Suprapubic skin (tissue), 4 donors: Measurements from ENCODE around the gene AKAP12.

Source experiments
- CTCF ChIP-seq, 2 donors: fragments of 200-600 bp in 1 of 2; fragments of 450-650 bp in 1 of 2; sonication (generic) in 1 of 2; IDR thresholded peaks; one replicate each; pipeline ENCODE4 v1.5.1; 2016 to 2019; ENCODE audit warnings: antibody characterized with exemption in 2 of 2, mild to moderate bottlenecking in 1 of 2, moderate library complexity in 1 of 2
- EP300 ChIP-seq: sonication (generic); formaldehyde crosslinking; IDR thresholded peaks from one replicate; pipeline ENCODE4 v1.6.1; 2017; ENCODE audit warnings: antibody characterized with exemption
- POLR2A ChIP-seq, 2 donors: fragments of 450-650 bp; IDR thresholded peaks; one replicate each; pipeline ENCODE4 v1.6.1; 2017; ENCODE audit warnings: antibody characterized with exemption in 2 of 2, mild to moderate bottlenecking in 2 of 2, moderate library complexity in 2 of 2
- POLR2AphosphoS5 ChIP-seq, 3 donors: sonication (generic); formaldehyde crosslinking; IDR thresholded peaks; one replicate each; pipeline ENCODE4 v1.6.1; 2017; ENCODE audit warnings: antibody characterized with exemption in 3 of 3

GRCh38 chr6:151338651-151339200, 99.0 kb downstream of the AKAP12 start:
- TF ChIP-seq CTCF (IDR thresholded peaks at IDR 0.05) (no peak), POLR2A (IDR thresholded peaks at IDR 0.05) (no peak), EP300 (no peak), POLR2AphosphoS5 (IDR thresholded peaks at IDR 0.05) (no peak)
